WI38 (cell line): ENCODE measurements around the gene ARMC2.
"Not testable (repeated sequence)": the region's sequence is repeated elsewhere in the genome, so short reads cannot be mapped to it uniquely, and the experiment has no call there.

Experiments used
- H3K4me3 ChIP-seq: 2 replicates; pipeline ENCODE4 v1.5.1; 2011; ENCODE audit warnings: low read depth, mild to moderate bottlenecking, control low read depth, low read length
- CTCF ChIP-seq: IDR thresholded peaks from 2 replicates; pipeline ENCODE4 v1.5.1; 2012; ENCODE audit warnings: low read depth, mild to moderate bottlenecking, control low read depth, low read length

Gene ARMC2

GRCh38 chr6:108853077-108853476 is 4.9 kb downstream of the ARMC2 start:
- TF ChIP-seq CTCF: no peak
- no peak overlapping the region for H3K4me3 ChIP-seq

GRCh38 chr6:108862479-108863191 is 14.4 kb downstream of the ARMC2 start:
- no peak for TF ChIP-seq CTCF
- H3K4me3 ChIP-seq: no peak overlapping the region

GRCh38 chr6:108865751-108866286 is 17.6 kb downstream of the ARMC2 start:
- not testable (repeated sequence) for H3K4me3 ChIP-seq

- no peak for TF ChIP-seq CTCF
- no peak overlapping the region for H3K4me3 ChIP-seq
Observed at GRCh38 chr6:108866798-108867197, 18.6 kb downstream of the ARMC2 start.

GRCh38 chr6:108868647-108869046 is 20.4 kb downstream of the ARMC2 start:
- no peak for TF ChIP-seq CTCF
- no peak overlapping the region for H3K4me3 ChIP-seq

- TF ChIP-seq CTCF: no peak
- no peak overlapping the region for H3K4me3 ChIP-seq
Observed at GRCh38 chr6:108869876-108870275, 21.7 kb downstream of the ARMC2 start.

GRCh38 chr6:108870357-108870756 is 22.1 kb downstream of the ARMC2 start:
- no peak overlapping the region for H3K4me3 ChIP-seq
- no peak for TF ChIP-seq CTCF

- no peak for TF ChIP-seq CTCF
- no peak overlapping the region for H3K4me3 ChIP-seq
Observed at GRCh38 chr6:108872141-108872557, 23.9 kb downstream of the ARMC2 start.
